Measurements from ENCODE around the gene H3-3A. TPM values are rescaled to one million over a fixed set of nuclear protein-coding genes. Genes with fewer than 3 reads are reported as not detected.

H3-3A gene
- total and polyA plus RNA-seq, 12 donors = 259 to 452 (median 317) TPM

DNA sequence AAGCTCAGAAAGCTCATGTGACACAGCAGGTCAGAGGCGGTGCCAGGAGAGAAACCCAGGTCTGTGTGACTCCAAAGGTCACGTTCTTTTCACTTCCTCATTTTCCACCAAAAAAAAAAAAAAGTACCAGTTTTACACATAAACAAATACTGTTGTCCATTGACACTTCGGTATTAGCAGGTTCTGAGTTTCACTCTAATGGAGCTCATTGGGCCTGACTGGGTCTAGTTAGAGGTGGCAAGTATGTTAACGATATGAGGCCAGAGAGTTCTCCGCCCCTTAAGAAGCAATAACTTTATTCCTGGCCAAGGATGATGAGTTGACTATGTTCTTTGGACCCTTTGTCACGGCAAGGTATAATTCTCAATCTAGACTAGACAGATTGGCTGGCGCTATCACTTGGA, 33.4 kb upstream of the H3-3A start:
- intact Hi-C loops (cut with DNase I) = loop anchor here in 1 of 10 donors (1.0 kb wide), 1 partner anchor 12 kb away; no protein-coding TSS in a partner anchor
- WGBS, 2 donors = 87 to 89% methylated on average over 7 of the region's 7 CpGs
- no peak for DNase-seq

GRCh38 chr1:226029568-226030225, 32.8 kb upstream of the H3-3A start:
- TF ChIP-seq CTCF (IDR thresholded peaks at IDR 0.05) = no peak
- DNase-seq = no peak
- H3K27me3 ChIP-seq = no peaks in the 10 kb centered on the region
- peaks cover 0 to 49% (median 0%) of the 10 kb centered on the region in 9 donors for H3K4me1 ChIP-seq
- no peaks in the 10 kb centered on the region for H3K9me3 ChIP-seq
- no peak for ATAC-seq
- intact Hi-C loops (cut with DNase I) = loop anchor here in 1 of 10 donors (1.0 kb wide), 1 partner anchor 12 kb away; no protein-coding TSS in a partner anchor
- H3K27ac ChIP-seq = peak overlapping the region in 1 of 10 donors; percentile 69
- H3K4me3 ChIP-seq = no peak overlapping the region
- H3K36me3 ChIP-seq = no peaks in the 10 kb centered on the region
- WGBS, 2 donors = 91 to 92% methylated on average over 7 of the region's 7 CpGs

More for the DNA sequence above, 33.4 kb upstream of the H3-3A start:
- Histone ChIP-seq H3K27me3 (no peaks in the 10 kb centered on the region), H3K27ac (peak overlapping the region in 1 of 10 donors; percentile 69), H3K36me3 (no peaks in the 10 kb centered on the region), H3K4me3 (no peak overlapping the region), H3K9me3 (no peaks in the 10 kb centered on the region), H3K4me1 (peaks cover 0 to 44% (median 0%) of the 10 kb centered on the region in 9 donors)
- no peak for TF ChIP-seq CTCF (IDR thresholded peaks at IDR 0.05)
- peak in 1 of 8 donors; percentile 35 for ATAC-seq

- DNase-seq (peak in 1 of 2 donors; percentile 9), ATAC-seq (peak; percentile 6 to 62 (median 48))
- Histone ChIP-seq H3K27me3 (no peaks in the 10 kb centered on the region), H3K4me1 (peaks cover 0 to 61% (median 0%) of the 10 kb centered on the region in 9 donors), H3K9me3 (no peaks in the 10 kb centered on the region), H3K27ac (peak overlapping the region in 9 of 10 donors; percentile 47 to 90 (median 72)), H3K36me3 (no peaks in the 10 kb centered on the region), H3K4me3 (peak overlapping the region in 1 of 10 donors; percentile 10)
- 85 to 91% methylated on average over 4 of the region's 4 CpGs for WGBS, 2 donors
- no peak for TF ChIP-seq CTCF (IDR thresholded peaks at IDR 0.05)
- intact Hi-C loops (cut with DNase I) = no loop called here
These were observed 28.9 kb upstream of the H3-3A start for GRCh38 chr1:226033582-226033981.

DNA sequence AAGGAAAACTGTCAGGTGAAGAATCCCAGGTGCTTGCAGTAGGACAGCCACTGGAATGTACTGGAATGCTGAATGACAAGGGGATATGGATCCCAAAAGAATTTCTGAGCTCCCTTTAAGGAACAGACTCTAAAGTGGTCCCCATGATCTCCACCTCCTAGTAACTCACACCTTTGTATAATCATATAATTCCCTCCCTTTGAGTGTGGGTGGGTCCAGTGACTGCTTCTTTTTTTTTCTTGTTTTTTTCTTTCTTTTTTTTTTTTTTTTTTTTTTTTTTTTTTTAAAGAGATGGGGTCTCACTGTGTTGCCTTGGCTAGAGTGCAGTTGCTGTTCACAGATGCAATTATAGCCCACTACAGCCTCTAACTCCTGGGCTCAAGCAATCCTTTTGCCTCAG, 28.5 kb upstream of the H3-3A start:
- TF ChIP-seq CTCF (IDR thresholded peaks at IDR 0.05) = no peak
- DNase-seq (no peak), ATAC-seq (peak in 1 of 8 donors; percentile 14)
- peaks cover 0 to 57% (median 0%) of the 10 kb centered on the region in 9 donors for H3K4me1 ChIP-seq
- no peaks in the 10 kb centered on the region for H3K9me3 ChIP-seq
- no peaks in the 10 kb centered on the region for H3K27me3 ChIP-seq
- intact Hi-C loops (cut with DNase I) = no loop called here
- no peaks in the 10 kb centered on the region for H3K36me3 ChIP-seq
- peak overlapping the region in 1 of 10 donors; percentile 10 for H3K4me3 ChIP-seq
- H3K27ac ChIP-seq = peak overlapping the region in 9 of 10 donors; percentile 47 to 90 (median 72)

Measured in heart right ventricle (tissue), 16 donors.